ENCODE data around the gene FBXL16.
A peak's percentile ranks its signal among the peaks of the same experiment; 100 is the strongest.

FBXL16 gene

GRCh38 chr16:676565-676902 lies 29.1 kb downstream of the FBXL16 start:
- no peak for DNase-seq

- no peak for DNase-seq
These were observed 29.6 kb downstream of the FBXL16 start for GRCh38 chr16:675884-676564.

GRCh38 chr16:674968-675883 lies 30.4 kb downstream of the FBXL16 start, which contains the start of gene RHBDL1:
Gene RHBDL1 (plus strand): TSS chr16:675671. CDS start chr16:675791, 120 bp downstream.
- DNase-seq, result no peak

GRCh38 chr16:674214-674881 lies 31.3 kb downstream of the FBXL16 start:
- DNase-seq, result no peak

- no peak for DNase-seq
These were observed 32.1 kb downstream of the FBXL16 start for GRCh38 chr16:673399-673991.

- no peak for DNase-seq
These were observed 32.8 kb downstream of the FBXL16 start for GRCh38 chr16:672851-673250.

GRCh38 chr16:672371-672770 lies 33.2 kb downstream of the FBXL16 start:
- DNase-seq, result no peak

- DNase-seq, result no peak
These were observed 34.1 kb downstream of the FBXL16 start for GRCh38 chr16:671353-672131.

- DNase-seq, result no peak
These were observed 34.9 kb downstream of the FBXL16 start for GRCh38 chr16:670485-671352.

- no peak for DNase-seq
These were observed 35.9 kb downstream of the FBXL16 start for GRCh38 chr16:669666-670065.

- DNase-seq, result no peak
These were observed 37.0 kb downstream of the FBXL16 start for GRCh38 chr16:668519-669171.

GRCh38 chr16:667780-668518 lies 37.7 kb downstream of the FBXL16 start, which contains the start of gene RHOT2:
Gene RHOT2 (plus strand): TSS chr16:668132. CDS start chr16:668200, 68 bp downstream.
- DNase-seq, result peak; percentile 93 to 94

- DNase-seq, result no peak
These were observed 38.4 kb downstream of the FBXL16 start for GRCh38 chr16:667113-667779.

- no peak for DNase-seq
These were observed 39.0 kb downstream of the FBXL16 start for GRCh38 chr16:666572-666971.

- DNase-seq, result no peak
These were observed 43.0 kb downstream of the FBXL16 start for GRCh38 chr16:662597-662996.

GRCh38 chr16:662095-662494 lies 43.5 kb downstream of the FBXL16 start:
- no peak for DNase-seq

- DNase-seq, result no peak
These were observed 44.3 kb downstream of the FBXL16 start for GRCh38 chr16:661184-661821.

GRCh38 chr16:660459-661183 lies 45.0 kb downstream of the FBXL16 start:
- peak; percentile 68 to 77 for DNase-seq
